Heart right ventricle (tissue), 16 donors: Measurements from ENCODE around the gene PWWP2B. TPM values are rescaled to one million over a fixed set of nuclear protein-coding genes. Genes with fewer than 3 reads are reported as not detected.

Source experiments
- ATAC-seq, 8 donors: fragments of 200-7000 bp; cut with Tn5 transposase; one replicate each; pipeline ENCODE4 v1.9.1; 2020; ENCODE audit warnings: mild to moderate bottlenecking in 8 of 8, moderate library complexity in 8 of 8, moderate number of reproducible peaks in 1 of 8
- DNase-seq, 2 donors: peaks; one replicate each; pipeline ENCODE4 v3.0.0-alpha.2; 2020
- H3K27ac ChIP-seq, 10 donors: fragments of 200-600 bp; sonication (generic) in 2 of 10; one replicate each; pipeline versions ENCODE4 v1.5.0 to v1.8.0; 2020 to 2022; ENCODE audit warnings: mild to moderate bottlenecking in 3 of 10
- H3K27me3 ChIP-seq, 7 donors: fragments of 200-600 bp; one replicate each; pipeline ENCODE4 v1.8.0; 2021 to 2022; ENCODE audit warnings: mild to moderate bottlenecking in 2 of 7
- H3K36me3 ChIP-seq, 9 donors: fragments of 200-600 bp; sonication (generic) in 1 of 9; one replicate each; pipeline versions ENCODE4 v1.5.0 to v1.8.0; 2020 to 2022; ENCODE audit warnings: mild to moderate bottlenecking in 2 of 9
- H3K4me1 ChIP-seq, 9 donors: fragments of 200-600 bp; sonication (generic) in 1 of 9; one replicate each; pipeline versions ENCODE4 v1.5.0 to v1.8.0; 2020 to 2022; ENCODE audit warnings: mild to moderate bottlenecking in 4 of 9
- H3K4me3 ChIP-seq, 10 donors: fragments of 200-600 bp; sonication (generic) in 2 of 10; one replicate each; pipeline versions ENCODE4 v1.5.0 to v1.8.0; 2020 to 2022; ENCODE audit warnings: mild to moderate bottlenecking in 7 of 10, moderate library complexity in 2 of 10
- H3K9me3 ChIP-seq, 11 donors: fragments of 200-600 bp in 10 of 11; sonication (generic) in 2 of 11; one replicate each; pipeline versions ENCODE4 v1.5.0 to v1.8.0; 2013 to 2022; ENCODE audit warnings: mild to moderate bottlenecking in 2 of 11, control low read depth in 1 of 11, moderate library complexity in 1 of 11
- CTCF ChIP-seq, 9 donors: fragments of 200-600 bp; sonication (generic) in 2 of 9; IDR thresholded peaks; one replicate each; pipeline versions ENCODE4 v1.5.0 to v1.8.0; 2021 to 2022; ENCODE audit warnings: antibody characterized with exemption in 9 of 9, mild to moderate bottlenecking in 5 of 9, moderate library complexity in 1 of 9
- WGBS, 2 donors: extraction: QIAGEN DNeasy Blood & Tissue Kit; methylation state at CpG; one replicate each; pipeline ENCODE4 v1.1.7; 2013; ENCODE audit warnings: inconsistent platforms in 1 of 2; 5-methylcytosine and 5-hydroxymethylcytosine counted together
- intact Hi-C, 10 donors: fragments of 100-400 bp; cut with DNase I; formaldehyde crosslinking; loops; one replicate each; pipeline versions ENCODE4 v1.11.1 to v1.14.2; 2022
- polyA plus RNA-seq, 2 donors: library from polyadenylated mRNA; stranded (reverse); fragments of 200-250 nt; gene quantifications; one replicate each; pipeline ENCODE4 v1.2.3, GENCODE V29; 2013
- total RNA-seq, 10 donors: library from RNA; stranded (reverse); fragmentation: NEBNext Ultra II Directional in 3 of 10; extraction: Animal tissue kit (Norgen Biotek cat#: 25700) in 3 of 10; gene quantifications; one replicate each; pipeline versions ENCODE4 v1.2.1 to v1.2.4, GENCODE V29; 2021 to 2023
- donor health status: Arrhythmogenic right ventricular cardiomyopathy.
- donor health status: ischemic (EF 13 %, LVEDD 7.1; RV severe dilation, severe dysfunction).
- donor health status: healthy with polysubstance abuse.
- donor health status: DM: no; HTN: yes; CAD: no.
- donor health status: DM: no; HTN: no; CAD: no.
- donor health status: ischemic (EF 25% LVEDD 6.9; RV normal size, moderate dysfunction).
- donor health status: ischemic (EF 25% LVEDD 5.7; RV mildly dilated, moderate dysfunction).
- donor health status: healthy.
- donor health status: DM: yes; HTN: yes; CAD: no.
- donor health status: Ischemic cardiomyopathy.
- donor health status: ischemic (EF 35%, LVEDD 5.7; RV mildly dilated, moderate dysfunction).
- donor health status: nonischemic (EF 11% LVEDD 7.7; RV severe dilation, severe dysfunction).
- donor health status: DM: yes; HTN: yes; CAD: no.
- donor health status: PGD.
- donor health status: ischemic (EF 29% LVEDD 5.4; RV normal size, mild dysfunction).
- donor health status: nonischemic (EF 23%, LVEDD 6.1; RV moderate dilation, normal function).

PWWP2B gene
- total and polyA plus RNA-seq, 12 donors = 11.1 to 21.3 (median 15.0) TPM

- Histone ChIP-seq H3K27me3 (no peaks in the 10 kb centered on the region), H3K27ac (no peak overlapping the region), H3K9me3 (no peaks in the 10 kb centered on the region), H3K4me1 (no peaks in the 10 kb centered on the region), H3K36me3 (peaks cover 0 to 21% (median 0%) of the 10 kb centered on the region in 9 donors), H3K4me3 (no peak overlapping the region)
- no peak for TF ChIP-seq CTCF (IDR thresholded peaks at IDR 0.05)
- intact Hi-C loops = loop anchor here in 7 of 10 donors (1.0 to 5.0 kb wide), 4 partner anchors 129 to 131 kb away; no protein-coding TSS in a partner anchor
- ATAC-seq = peak in 1 of 8 donors; percentile 25
- DNase-seq = no peak
- WGBS, 2 donors = 90 to 91% methylated on average over 20 of the region's 20 CpGs
These were observed 43.3 kb upstream of the PWWP2B start for GRCh38 chr10:132353456-132354355.

GRCh38 chr10:132354356-132355094, 42.5 kb upstream of the PWWP2B start:
- H3K4me3 ChIP-seq = no peak overlapping the region
- H3K27ac ChIP-seq = no peak overlapping the region
- no peak for DNase-seq
- no peaks in the 10 kb centered on the region for H3K27me3 ChIP-seq
- intact Hi-C loops = loop anchor here in 1 of 10 donors (5.0 kb wide), 1 partner anchor 132 kb away; no protein-coding TSS in a partner anchor
- no peak for ATAC-seq
- TF ChIP-seq CTCF (IDR thresholded peaks at IDR 0.05) = no peak
- WGBS, 2 donors = 92% methylated on average over 32 of the region's 32 CpGs
- H3K4me1 ChIP-seq = peaks cover 0 to 3% (median 0%) of the 10 kb centered on the region in 9 donors
- H3K9me3 ChIP-seq = no peaks in the 10 kb centered on the region
- peaks cover 0 to 17% (median 0%) of the 10 kb centered on the region in 9 donors for H3K36me3 ChIP-seq

GRCh38 chr10:132355297-132355696, 41.7 kb upstream of the PWWP2B start:
- no peak for TF ChIP-seq CTCF (IDR thresholded peaks at IDR 0.05)
- DNase-seq (no peak), ATAC-seq (no peak)
- H3K4me3 ChIP-seq = no peak overlapping the region
- H3K4me1 ChIP-seq = peaks cover 0 to 4% (median 0%) of the 10 kb centered on the region in 9 donors
- H3K27ac ChIP-seq = no peak overlapping the region
- H3K36me3 ChIP-seq = peaks cover 0 to 17% (median 0%) of the 10 kb centered on the region in 9 donors
- intact Hi-C loops = no loop called here
- 91 to 97% methylated on average over 17 of the region's 17 CpGs for WGBS, 2 donors
- no peaks in the 10 kb centered on the region for H3K9me3 ChIP-seq
- H3K27me3 ChIP-seq = no peaks in the 10 kb centered on the region

- intact Hi-C loops = no loop called here
- DNase-seq = no peak
- Histone ChIP-seq H3K4me1 (peaks cover 0 to 4% (median 0%) of the 10 kb centered on the region in 9 donors), H3K27ac (no peak overlapping the region), H3K4me3 (no peak overlapping the region), H3K9me3 (no peaks in the 10 kb centered on the region), H3K27me3 (no peaks in the 10 kb centered on the region), H3K36me3 (peaks cover 0 to 17% (median 0%) of the 10 kb centered on the region in 9 donors)
- ATAC-seq = no peak
- TF ChIP-seq CTCF (IDR thresholded peaks at IDR 0.05) = no peak
- 89 to 90% methylated on average over 13 of the region's 13 CpGs for WGBS, 2 donors
These were observed 41.2 kb upstream of the PWWP2B start for GRCh38 chr10:132355754-132356153.
